ENCODE data around the gene COL23A1.

GRCh38 chr5:178304016-178304415 lies 286.2 kb downstream of the COL23A1 start:
- no peak for TF ChIP-seq CTCF (IDR thresholded peaks at IDR 0.05; ENCODE audit: poor library complexity)
- no peak for TF ChIP-seq EZH2 (IDR thresholded peaks at IDR 0.05; ENCODE audit: borderline replicate concordance)

All from hepatocyte (in vitro differentiated cells).